ENCODE results near the gene LPXN. TPM values are rescaled to one million over a fixed set of nuclear protein-coding genes. Genes with fewer than 3 reads are reported as not detected.

Gene LPXN
- 1 to 10 TPM; 5.0 to 6.0 TPM for total RNA-seq
- long read RNA-seq, partial matches to known transcripts = 0 of 2 reads
- long read RNA-seq, other reads (novel, unspliced or antisense) = 2 of 2 reads

DNA sequence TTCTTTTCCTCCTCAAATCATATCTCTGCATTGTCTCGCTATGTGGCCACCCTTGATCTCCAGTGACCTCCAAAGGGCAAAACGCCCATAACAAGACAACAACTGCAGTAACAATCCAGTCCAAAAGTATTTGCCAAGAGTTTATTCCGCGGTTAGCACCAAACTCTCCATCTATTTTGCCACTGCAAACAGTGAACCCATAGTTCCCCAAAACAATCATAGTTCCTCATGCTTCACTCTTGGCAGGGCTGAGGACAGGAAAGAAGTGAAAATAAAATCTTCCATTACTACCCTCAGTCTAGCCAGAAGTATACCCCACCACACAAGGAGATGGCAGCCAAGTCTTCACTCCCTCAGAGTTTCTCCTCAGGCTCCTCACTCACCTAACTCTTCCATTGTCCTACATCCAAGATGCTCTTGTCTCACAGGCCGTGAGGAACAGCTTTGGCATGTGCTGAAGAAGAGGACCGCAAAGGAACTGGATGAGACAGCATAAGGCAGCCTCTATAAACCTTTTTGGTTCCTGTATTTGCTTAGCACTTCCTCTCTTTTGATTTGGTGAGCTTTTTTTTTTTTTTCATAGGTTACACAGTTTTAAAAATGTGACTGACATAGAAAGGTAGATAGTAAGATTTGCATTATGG lies at the start of gene LPXN:
TSS of gene LPXN (minus strand) at position 480 of the 644 bp plus-strand sequence. CDS start at position 396, 84 bp downstream.
- no peak for DNase-seq
- intact Hi-C loops (cut with DNase I) = loop anchor here (5.0 to 10.0 kb wide), 2 partner anchors 49 to 102 kb away; partner anchors contain the start of gene CNTF (in 1 of the 2)
- ATAC-seq = no peak

DNA sequence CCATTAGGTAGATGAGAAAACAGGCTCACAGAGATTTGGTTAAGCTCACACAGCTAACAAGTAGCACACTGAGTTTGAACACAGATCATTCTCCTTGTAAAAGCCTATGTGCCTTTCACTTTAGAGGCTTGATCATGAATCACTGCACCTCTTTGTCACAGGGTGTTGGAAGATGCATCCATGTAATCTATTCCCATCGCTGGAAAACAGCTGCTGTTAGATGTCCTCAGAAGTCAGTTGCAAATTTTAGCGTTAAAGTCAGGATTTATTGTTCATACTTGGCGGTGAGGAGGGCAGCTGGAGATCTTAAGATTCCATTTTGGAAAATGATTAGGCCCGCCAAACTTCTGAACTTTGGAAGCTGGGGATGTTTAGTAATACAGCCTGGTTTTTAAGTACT lies 49.4 kb upstream of the LPXN start:
- intact Hi-C loops (cut with DNase I) = loop anchor here in 1 of 2 donors (10.0 kb wide), 1 partner anchor 50 kb away; the partner anchor contains the start of genes LPXN and ZFP91
- no peak for ATAC-seq
- DNase-seq = no peak

DNA sequence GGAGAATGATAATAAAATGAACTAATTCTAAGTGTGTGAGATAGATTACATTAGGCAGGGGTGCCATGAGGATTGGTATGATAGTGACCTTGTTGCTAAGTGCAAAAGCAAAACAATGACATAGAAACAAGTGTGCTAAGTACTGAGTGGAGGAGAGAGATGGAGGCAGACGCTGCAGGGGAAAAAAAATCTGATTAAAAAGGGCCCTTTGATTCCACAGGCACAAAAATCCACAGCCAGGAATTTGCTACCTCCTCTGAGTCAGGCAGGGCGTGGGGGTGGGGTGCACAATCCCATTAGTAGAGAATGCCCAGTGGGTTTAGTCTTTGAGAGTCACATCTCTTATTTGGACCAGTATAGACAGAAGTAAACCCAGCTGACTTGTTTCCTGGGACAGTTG lies 46.7 kb upstream of the LPXN start, which contains the start of gene CNTF:
TSS of gene CNTF (plus strand) at position 322 of the 400 bp plus-strand sequence. CDS start 88 bp downstream, outside the sequence.
- ATAC-seq (peak in 1 of 2 donors; percentile 24), DNase-seq (no peak)
- intact Hi-C loops (cut with DNase I) = loop anchor here in 1 of 2 donors (10.0 kb wide), 1 partner anchor 48 kb away; the partner anchor contains the start of genes LPXN and ZFP91

DNA sequence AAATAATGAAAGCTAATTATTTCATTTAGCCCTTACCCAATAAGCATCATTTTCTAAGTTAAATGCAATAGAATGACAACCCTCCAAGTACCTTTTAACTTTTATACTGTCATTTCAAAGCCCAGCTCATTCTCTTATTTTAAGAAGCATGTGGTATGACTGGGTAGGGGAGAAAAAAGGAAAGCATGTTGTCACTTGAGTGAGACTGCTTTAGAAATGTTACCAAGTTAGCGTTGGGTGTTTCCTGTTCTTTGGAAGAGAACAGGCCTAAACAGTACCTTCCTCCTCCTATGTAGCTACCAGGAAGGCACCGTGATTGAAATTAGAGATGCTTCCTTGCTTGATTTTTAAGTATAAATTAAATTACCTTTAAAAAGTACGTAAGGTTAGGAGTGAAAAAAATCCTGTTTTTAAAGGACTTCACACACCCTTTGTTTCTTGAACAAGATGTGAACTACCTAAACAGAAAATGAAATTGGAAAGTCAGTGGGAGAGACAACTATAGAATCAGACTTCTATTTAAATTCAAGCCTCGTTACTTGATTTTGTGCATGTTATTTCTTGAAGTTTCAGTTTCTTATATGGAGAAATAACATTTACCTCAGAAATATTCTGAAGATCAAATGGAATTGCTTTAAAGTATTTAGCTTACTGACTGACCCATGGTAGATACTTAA lies 46.1 kb upstream of the LPXN start:
- no peak for DNase-seq
- intact Hi-C loops (cut with DNase I) = loop anchor here in 1 of 2 donors (10.0 kb wide), 1 partner anchor 47 kb away; the partner anchor contains the start of genes LPXN and ZFP91
- ATAC-seq = no peak

DNA sequence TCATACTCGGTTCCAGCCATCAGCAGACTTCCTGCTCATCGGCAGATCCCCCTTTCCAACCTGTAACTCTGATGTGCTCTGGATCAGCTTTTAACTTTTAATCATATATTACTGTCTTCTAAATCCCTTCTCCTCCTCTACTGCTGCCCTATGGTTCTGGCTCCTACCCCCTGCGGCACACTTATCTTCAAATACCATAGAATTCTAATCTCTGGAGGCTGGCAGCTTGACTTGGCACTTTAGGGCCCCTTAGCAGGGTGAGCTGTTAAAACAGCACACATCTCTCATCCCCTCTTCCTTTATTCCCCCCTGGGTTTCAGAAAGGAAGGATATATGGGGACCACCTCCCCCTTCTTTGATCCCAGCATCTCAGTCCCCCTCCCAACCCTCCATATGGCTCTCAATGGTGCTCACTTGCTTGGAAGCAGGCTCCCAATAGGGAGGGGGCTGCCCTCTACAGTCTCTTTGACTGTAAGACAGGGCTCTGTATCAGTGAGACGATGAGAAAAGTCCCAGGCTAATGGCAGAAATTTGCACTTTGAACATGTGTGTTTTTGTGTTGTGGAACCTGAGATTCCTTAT lies 42.4 kb upstream of the LPXN start:
- intact Hi-C loops (cut with DNase I) = loop anchor here in 1 of 2 donors (5.0 kb wide), 1 partner anchor 36 kb away; no protein-coding TSS in a partner anchor
- ATAC-seq (peak; percentile 30 to 64), DNase-seq (no peak)

DNA sequence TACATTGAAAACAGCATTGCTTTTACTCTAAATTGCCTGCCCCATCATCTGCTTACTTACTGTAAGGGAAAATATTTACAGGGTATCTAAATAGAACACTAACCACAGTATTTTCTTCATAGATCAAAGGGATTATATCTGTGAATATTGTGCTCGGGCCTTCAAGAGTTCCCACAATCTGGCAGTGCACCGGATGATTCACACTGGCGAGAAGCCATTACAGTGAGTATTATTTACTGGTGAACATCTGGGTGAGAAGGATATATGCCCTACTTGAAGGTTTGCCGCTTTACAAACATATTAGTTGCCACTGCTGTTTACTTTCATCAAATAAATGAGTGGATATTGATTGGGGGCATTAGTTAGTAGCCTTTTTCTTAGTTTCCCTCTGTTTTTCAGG lies 40.9 kb upstream of the LPXN start:
- ATAC-seq = peak; percentile 67 to 95
- peak; percentile 41 for DNase-seq
- intact Hi-C loops (cut with DNase I) = loop anchor here in 1 of 2 donors (5.0 kb wide), 1 partner anchor 34 kb away; no protein-coding TSS in a partner anchor

DNA sequence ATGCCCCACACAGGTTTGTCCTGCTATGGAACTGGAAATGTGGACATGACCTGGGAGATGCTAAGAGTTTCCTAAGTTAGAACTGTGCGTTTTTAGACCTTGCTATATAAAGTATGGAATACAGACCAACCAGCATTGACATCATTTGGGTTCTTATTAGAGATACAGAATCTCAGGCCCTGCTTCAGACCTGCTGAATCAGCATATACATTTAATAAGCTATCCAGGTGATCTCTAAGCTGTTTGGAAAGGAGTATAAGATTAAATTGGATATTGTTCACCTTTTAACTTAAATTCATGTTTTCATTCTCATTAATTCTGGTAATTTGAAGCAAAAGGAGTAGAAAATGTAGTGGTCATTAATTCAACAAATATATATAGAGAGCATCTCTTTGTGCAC lies 39.9 kb upstream of the LPXN start:
- intact Hi-C loops (cut with DNase I) = loop anchor here in 1 of 2 donors (5.0 kb wide), 1 partner anchor 33 kb away; no protein-coding TSS in a partner anchor
- no peak for ATAC-seq
- no peak for DNase-seq

DNA sequence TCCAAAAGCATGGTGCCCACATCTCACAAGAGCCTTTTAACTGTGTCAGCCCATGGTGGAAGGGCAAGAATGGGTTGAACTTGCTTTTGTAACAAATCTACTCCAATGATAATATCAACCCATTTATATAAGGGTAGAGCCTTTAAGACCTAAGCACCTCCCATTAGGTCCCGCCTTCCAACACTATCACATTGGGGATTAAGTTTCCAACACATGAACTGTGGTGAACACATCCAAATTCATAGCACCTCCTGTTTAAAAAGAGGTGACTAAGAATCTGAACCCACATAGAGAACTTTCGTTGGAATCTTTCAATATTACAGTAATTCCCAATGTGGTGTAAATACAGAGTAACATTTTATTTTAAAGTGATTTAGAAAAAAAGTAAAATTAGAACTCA lies 37.6 kb upstream of the LPXN start:
- intact Hi-C loops (cut with DNase I) = no loop called here
- ATAC-seq (no peak), DNase-seq (no peak)

DNA sequence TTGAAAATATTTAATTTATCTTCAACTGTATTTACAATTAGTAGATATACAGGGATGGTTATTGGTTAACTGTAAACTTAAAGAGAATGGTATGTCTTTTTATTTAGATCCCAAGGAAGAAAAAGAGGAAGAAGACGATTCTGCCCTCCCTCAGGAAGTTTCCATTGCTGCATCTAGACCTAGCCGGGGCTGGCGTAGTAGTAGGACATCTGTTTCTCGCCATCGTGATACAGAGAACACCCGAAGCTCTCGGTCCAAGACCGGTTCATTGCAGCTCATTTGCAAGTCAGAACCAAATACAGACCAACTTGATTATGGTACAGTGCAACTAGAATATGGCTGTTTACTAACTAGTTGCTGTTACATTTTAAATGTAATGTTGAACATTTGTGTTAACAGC lies 34.1 kb upstream of the LPXN start:
- DNase-seq (no peak), ATAC-seq (no peak)
- intact Hi-C loops (cut with DNase I) = no loop called here

DNA sequence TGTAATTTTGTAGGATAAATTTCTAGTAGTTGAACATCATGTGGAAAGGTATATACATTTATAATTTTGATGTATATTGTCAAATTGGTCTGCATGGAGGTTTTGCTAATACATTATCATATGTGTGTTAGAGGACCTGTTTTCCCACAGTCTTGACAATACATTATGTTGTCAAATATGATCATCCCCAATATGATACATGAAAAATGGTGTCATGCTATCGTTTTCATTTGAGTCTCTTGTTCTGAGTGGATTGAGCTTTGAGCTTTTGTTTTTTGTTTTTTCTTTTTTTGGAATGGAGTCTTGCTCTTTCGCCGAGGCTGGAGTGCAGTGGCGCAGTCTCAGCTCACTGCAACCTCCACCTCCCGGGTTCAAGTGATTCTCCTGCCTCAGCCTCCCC lies 32.7 kb upstream of the LPXN start:
- DNase-seq (no peak), ATAC-seq (no peak)
- intact Hi-C loops (cut with DNase I) = no loop called here

DNA sequence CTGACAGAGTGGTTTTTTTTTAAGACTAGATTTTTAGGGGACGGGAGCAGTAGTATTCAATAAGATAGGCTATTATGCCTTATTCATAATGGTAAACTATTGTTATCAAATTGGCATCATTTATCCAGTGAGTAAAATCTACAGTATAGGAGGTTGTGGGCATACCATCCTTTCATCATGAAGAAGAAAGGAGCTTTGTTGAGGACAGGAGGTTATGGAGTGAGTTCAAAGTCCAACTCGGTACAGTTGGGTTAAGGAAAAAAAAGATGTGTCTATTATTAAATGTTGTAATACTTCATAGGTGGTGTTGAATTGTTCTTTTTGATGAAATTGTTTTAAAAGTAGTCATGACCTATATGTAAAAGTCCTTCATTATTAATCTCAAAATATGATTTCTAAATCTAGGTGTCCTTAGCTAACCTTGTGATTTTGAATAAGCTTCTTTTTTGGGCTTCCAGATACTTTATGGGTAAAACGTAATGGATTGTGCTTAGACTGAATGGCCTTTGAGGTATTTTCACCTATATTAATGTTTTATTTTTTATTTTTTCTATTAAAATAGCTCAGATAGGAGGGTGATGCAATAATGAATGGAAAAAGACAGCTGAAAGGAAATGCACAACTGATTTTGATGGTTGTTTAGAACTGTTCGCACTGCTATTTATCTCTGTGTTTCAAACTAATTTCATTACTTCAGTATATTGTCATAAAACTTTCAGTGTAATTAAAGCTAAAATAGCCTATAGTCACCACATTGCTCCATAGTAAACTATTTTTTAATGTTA lies 31.5 kb upstream of the LPXN start:
- intact Hi-C loops (cut with DNase I) = no loop called here
- DNase-seq (no peak), ATAC-seq (no peak)

DNA sequence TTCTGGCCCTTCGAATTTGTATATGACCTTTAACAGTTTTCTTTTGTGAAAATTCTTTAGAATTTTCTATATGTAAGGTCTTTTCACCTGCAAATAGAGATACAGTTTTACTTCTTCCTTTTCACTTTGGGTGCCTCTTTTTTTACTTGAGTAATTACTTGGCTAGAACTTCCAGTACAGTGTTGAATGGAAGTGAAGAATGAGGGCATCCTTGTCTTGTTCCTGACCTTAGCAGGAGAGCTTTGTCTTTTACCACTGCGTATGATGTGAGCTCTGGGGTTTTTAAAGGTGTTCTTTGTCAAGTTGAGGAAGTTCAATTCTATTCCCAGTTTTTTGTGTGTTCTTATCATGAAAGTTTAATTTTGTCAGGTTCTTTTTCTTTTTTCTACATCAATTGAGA lies 24.9 kb upstream of the LPXN start:
- ATAC-seq = no peak
- intact Hi-C loops (cut with DNase I) = no loop called here

DNA sequence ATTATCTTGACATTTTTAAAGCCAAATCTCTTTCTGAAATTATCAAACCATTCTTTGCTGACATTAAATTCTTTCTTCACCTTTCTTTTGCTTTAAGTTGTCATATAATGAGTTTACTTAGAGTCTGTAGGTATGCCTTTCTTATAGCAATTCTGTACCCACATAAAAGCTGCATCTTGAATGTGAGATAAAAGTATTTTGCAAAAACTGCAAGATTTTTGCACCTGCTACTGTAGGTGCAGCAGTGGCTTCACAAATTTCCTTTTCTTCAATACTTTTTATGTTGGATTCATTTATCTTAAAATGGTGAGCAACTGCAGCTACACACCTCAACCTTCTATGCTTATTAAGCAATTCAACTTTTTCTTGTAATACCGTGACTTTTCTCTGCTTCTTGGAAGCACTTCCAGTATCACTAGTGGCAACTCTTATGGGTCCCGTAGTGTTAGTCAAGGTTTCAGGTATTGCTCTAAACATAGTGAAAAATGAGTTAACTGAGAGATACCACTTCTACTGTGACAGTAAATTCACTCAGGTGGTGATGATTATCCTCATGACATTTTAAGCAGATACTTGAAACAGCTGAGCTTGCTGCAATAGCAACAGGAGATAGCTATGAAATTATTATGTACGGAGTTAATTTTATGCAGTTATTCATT lies 22.0 kb upstream of the LPXN start:
- intact Hi-C loops (cut with DNase I) = no loop called here
- DNase-seq (no peak), ATAC-seq (no peak)

More for the DNA sequence above, 24.9 kb upstream of the LPXN start:
- DNase-seq = no peak

DNA sequence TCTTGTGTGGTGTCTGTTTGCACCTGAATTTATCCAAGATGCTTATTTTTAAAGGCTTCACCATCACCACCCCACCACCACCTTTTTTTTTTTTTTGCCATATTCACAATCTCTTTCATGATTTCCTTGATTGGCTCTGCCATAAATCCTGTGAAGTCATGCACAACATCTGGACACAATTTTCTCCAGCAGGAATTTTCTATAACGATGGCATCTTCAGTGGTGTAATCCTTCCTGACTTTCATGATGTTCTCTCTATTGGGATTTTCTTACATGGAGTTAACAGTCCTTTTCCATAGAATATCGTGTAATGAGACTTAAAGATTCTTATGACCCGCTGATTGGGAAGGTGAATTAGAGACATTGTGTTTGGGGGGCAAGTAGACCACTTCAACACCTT lies 21.0 kb upstream of the LPXN start:
- ATAC-seq = no peak
- no peak for DNase-seq
- intact Hi-C loops (cut with DNase I) = no loop called here

DNA sequence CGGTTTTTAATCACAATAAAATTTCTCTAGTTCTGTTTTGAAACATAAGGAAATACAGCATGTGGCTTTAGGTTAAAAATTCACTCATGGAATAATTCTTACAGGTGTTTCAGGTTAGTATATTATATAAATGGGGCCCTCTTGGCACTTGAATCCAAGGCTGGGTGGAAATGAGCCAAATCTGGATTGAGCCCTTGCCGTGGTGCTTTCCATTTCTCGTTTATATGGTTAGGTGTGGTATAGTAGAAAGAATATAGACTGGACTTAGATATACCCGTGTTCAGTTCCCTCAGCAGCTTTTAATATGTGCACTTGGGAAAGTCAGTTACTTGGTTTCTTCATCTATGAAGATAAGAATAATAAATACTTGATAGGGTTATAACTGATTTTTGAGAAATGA lies 19.2 kb upstream of the LPXN start:
- ATAC-seq (no peak), DNase-seq (no peak)
- intact Hi-C loops (cut with DNase I) = no loop called here

DNA sequence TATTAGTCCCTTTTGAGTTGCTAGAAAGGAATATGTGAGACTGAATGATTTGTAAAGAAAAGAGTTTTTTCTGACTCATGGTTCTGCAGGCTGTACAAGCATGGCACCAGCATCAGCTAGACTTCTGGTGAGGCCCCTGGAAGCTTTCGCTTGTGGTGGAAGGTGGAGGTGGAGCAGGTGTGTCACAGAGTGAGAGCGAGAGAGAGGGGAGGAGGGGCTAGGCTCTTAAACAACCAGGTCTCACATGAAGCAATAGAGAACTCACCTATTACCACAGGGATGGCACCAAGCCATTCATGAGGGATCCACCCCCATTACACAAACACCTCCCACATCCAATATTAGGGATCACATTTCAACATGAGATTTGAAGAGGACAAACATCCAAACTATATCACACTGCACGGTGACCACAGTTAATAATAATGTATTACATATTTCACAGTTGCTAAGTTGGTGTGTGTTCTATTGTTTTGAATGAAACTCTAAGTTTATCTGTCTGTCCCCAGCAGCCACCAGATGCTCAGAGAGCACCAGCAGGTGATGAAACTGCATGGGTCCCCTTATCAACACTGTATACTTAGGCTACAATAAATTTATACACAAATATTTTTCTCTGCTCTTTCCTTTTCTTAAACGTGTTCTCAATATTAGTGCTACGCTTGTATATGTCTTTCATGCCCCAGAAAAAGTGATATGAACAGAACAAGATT lies 17.3 kb upstream of the LPXN start:
- ATAC-seq = no peak
- no peak for DNase-seq
- intact Hi-C loops (cut with DNase I) = no loop called here

DNA sequence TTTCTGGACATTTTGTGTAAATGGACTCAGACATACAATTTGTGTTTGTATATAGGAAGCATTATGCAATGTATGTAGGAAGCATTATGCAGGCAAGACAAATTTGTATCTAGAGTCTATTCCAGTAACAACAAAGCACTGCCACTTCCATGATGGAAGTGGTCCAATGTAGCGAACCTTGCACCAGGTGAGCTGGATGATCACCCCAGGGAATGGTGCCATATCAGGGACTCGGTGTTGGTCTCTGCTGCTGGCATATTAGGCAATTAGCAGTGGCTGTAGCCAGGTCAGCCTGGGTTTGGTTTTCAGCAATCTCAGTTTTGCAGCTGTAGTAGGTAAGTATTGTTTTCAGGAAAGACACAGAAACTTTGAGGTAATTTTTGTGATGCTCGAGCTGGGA lies 16.0 kb upstream of the LPXN start:
- DNase-seq = no peak
- no peak for ATAC-seq
- intact Hi-C loops (cut with DNase I) = no loop called here

DNA sequence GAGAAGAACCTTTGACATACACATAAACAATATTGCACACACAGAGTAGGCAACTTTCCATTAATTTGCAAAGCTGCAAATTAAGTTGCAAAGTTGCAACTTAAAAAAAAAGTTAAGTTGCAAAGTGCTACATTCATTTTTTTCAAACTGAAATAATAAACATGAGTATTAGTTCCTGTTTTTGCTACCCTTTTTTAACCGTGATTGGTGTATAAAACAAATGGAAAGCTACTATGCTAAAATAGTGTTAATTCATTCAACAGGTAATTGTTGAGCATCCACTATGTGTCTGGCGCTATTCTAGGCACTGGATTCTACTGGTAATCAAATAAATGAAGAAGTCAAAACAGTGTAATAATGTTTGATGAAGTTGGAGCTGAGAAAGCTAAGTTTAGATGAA lies 11.3 kb upstream of the LPXN start:
- intact Hi-C loops (cut with DNase I) = loop anchor here in 1 of 2 donors (10.0 kb wide), 1 partner anchor 558 kb away; the partner anchor contains the start of gene FAM111A
- DNase-seq = no peak
- ATAC-seq = no peak
